RWPE1 (cell line): ENCODE results near the gene ZC3H6.

Experiments
- CTCF ChIA-PET: fragments of 350-600 bp; sonication (Branson Sonifier 250); formaldehyde crosslinking; extraction: SDS; loops from one replicate; lab custom pipeline; 2021; lab: Yijun Ruan, JAX
- POLR2A ChIA-PET: fragments of 400-600 bp; formaldehyde crosslinking; extraction: SDS; loops from one replicate; lab custom pipeline; 2020; ENCODE audit warnings: antibody characterized with exemption; ENCODE audit not compliant: low non-redundant PET; lab: Yijun Ruan, JAX
- DNase-seq: peaks from one replicate; pipeline ENCODE4 v3.0.0; 2012; ENCODE audit warnings: low spot score
- H3K27ac ChIP-seq: fragments of 450-650 bp; 2 replicates; pipeline ENCODE4 v1.5.1; 2017
- CTCF ChIP-seq: fragments of 450-650 bp; conservative IDR thresholded peaks from 2 replicates; pipeline ENCODE4 v1.5.1; 2017; ENCODE audit warnings: low read depth, mild to moderate bottlenecking

The ZC3H6 gene

GRCh38 chr2:112290088-112290487, 14.7 kb downstream of the ZC3H6 start:
- no peak for DNase-seq
- H3K27ac ChIP-seq = no peak overlapping the region
- CTCF ChIA-PET = no interaction called here
- POLR2A ChIA-PET = no interaction called here
- TF ChIP-seq CTCF = no peak

- POLR2A ChIA-PET = no interaction called here
- no peak for TF ChIP-seq CTCF
- no peak for DNase-seq
- CTCF ChIA-PET = no interaction called here
- H3K27ac ChIP-seq = no peak overlapping the region
Measured at GRCh38 chr2:112290648-112291047, 15.3 kb downstream of the ZC3H6 start.

GRCh38 chr2:112293636-112294401, 18.4 kb downstream of the ZC3H6 start:
- H3K27ac ChIP-seq = no peak overlapping the region
- no peak for DNase-seq
- POLR2A ChIA-PET = no interaction called here
- CTCF ChIA-PET = interaction anchor here (0.6 kb wide), 1 partner anchor 433 kb away, joined by 7 read pairs; no protein-coding TSS in a partner anchor
- no peak for TF ChIP-seq CTCF

GRCh38 chr2:112295407-112296078, 20.1 kb downstream of the ZC3H6 start:
- ChIA-PET POLR2A (no interaction called here), CTCF (no interaction called here)
- no peak for TF ChIP-seq CTCF
- no peak overlapping the region for H3K27ac ChIP-seq
- no peak for DNase-seq

GRCh38 chr2:112296407-112296806, 21.0 kb downstream of the ZC3H6 start:
- no peak for TF ChIP-seq CTCF
- ChIA-PET CTCF (no interaction called here), POLR2A (no interaction called here)
- DNase-seq = no peak
- H3K27ac ChIP-seq = no peak overlapping the region

GRCh38 chr2:112301171-112301584, 25.8 kb downstream of the ZC3H6 start:
- H3K27ac ChIP-seq = no peak overlapping the region
- no peak for DNase-seq
- ChIA-PET CTCF (interaction anchor here (0.6 kb wide), 1 partner anchor 10 kb away, joined by 3 read pairs; no protein-coding TSS in a partner anchor), POLR2A (interaction anchor here (0.6 kb wide), 1 partner anchor 46 kb away, joined by 3 read pairs; the partner anchor contains the start of gene ZC3H8)
- TF ChIP-seq CTCF = no peak
